Hepatocyte (in vitro differentiated cells): ENCODE results near the gene ZBED1. TPM values are rescaled to one million over a fixed set of nuclear protein-coding genes. Genes with fewer than 3 reads are reported as not detected.

Source experiments
- DNase-seq: peaks from one replicate; pipeline ENCODE4 v3.0.0-alpha.2; 2016; ENCODE audit warnings: low spot score
- H2AFZ ChIP-seq: fragments of 200-600 bp; sonication (generic); 2 replicates; pipeline ENCODE4 v1.6.0; 2016; ENCODE audit warnings: antibody characterized with exemption, mild to moderate bottlenecking
- H3K27ac ChIP-seq: fragments of 200-600 bp; sonication (generic); 2 replicates; pipeline ENCODE4 v1.5.1; 2016; ENCODE audit warnings: mild to moderate bottlenecking
- H3K27me3 ChIP-seq: fragments of 200-600 bp; sonication (generic); 2 replicates; pipeline ENCODE4 v1.6.1; 2016
- H3K36me3 ChIP-seq: fragments of 200-600 bp; sonication (generic); replicated peaks from 2 replicates; pipeline ENCODE4 v1.5.1; 2016; ENCODE audit warnings: low read depth; ENCODE audit not compliant: insufficient read depth
- H3K4me1 ChIP-seq: fragments of 200-600 bp; sonication (generic); 2 replicates; pipeline ENCODE4 v1.5.1; 2016; ENCODE audit warnings: mild to moderate bottlenecking, moderate library complexity; ENCODE audit not compliant: insufficient read depth
- H3K4me2 ChIP-seq: fragments of 200-600 bp; sonication (generic); 2 replicates; pipeline ENCODE4 v1.6.0; 2016
- H3K4me3 ChIP-seq: fragments of 200-600 bp; sonication (generic); 2 replicates; pipeline ENCODE4 v1.5.1; 2016; ENCODE audit warnings: mild to moderate bottlenecking
- H3K79me2 ChIP-seq: fragments of 200-600 bp; sonication (generic); 2 replicates; pipeline ENCODE4 v1.6.0; 2017; ENCODE audit warnings: mild to moderate bottlenecking
- H3K9me2 ChIP-seq: fragments of 200-600 bp; sonication (generic); replicated peaks from 2 replicates; pipeline ENCODE4 v1.6.0; 2017; ENCODE audit warnings: mild to moderate bottlenecking; ENCODE audit not compliant: insufficient read depth
- H3K9me3 ChIP-seq: fragments of 200-600 bp; sonication (generic); 2 replicates; pipeline ENCODE4 v1.5.1; 2016; ENCODE audit warnings: low read depth, mild to moderate bottlenecking
- H4K20me1 ChIP-seq: fragments of 200-600 bp; sonication (generic); 2 replicates; pipeline ENCODE4 v1.6.0; 2016; ENCODE audit warnings: mild to moderate bottlenecking; ENCODE audit not compliant: insufficient read depth, poor library complexity, severe bottlenecking
- CTCF ChIP-seq: fragments of 200-600 bp; sonication (generic); IDR thresholded peaks from 2 replicates; pipeline ENCODE4 v1.5.1; 2016; ENCODE audit warnings: antibody characterized with exemption, mild to moderate bottlenecking; ENCODE audit not compliant: poor library complexity
- EZH2 ChIP-seq: fragments of 200-600 bp; sonication (generic); IDR thresholded peaks from 2 replicates; pipeline ENCODE4 v1.6.1; 2016; ENCODE audit warnings: antibody characterized with exemption, mild to moderate bottlenecking, borderline replicate concordance
- EZH2phosphoT487 ChIP-seq: fragments of 200-600 bp; sonication (generic); IDR thresholded peaks from one replicate; pipeline ENCODE4 v1.6.1; 2018; ENCODE audit warnings: antibody characterized with exemption, mild to moderate bottlenecking, low read depth, moderate library complexity; ENCODE audit not compliant: unreplicated experiment, severe bottlenecking
- WGBS: methylation state at CpG from one replicate; pipeline ENCODE4 v1.1.6; 2016; ENCODE audit warnings: low lambda C conversion rate; ENCODE audit errors: missing lambda C conversion rate; 5-methylcytosine and 5-hydroxymethylcytosine counted together
- polyA plus RNA-seq: library from polyadenylated mRNA; unstranded; fragments of >200 nt; fragmentation: Nextera tagmentation; extraction: Ambion mirVana; gene quantifications from 2 replicates; pipeline ENCODE4 v1.2.1, GENCODE V29; 2016
- total RNA-seq: library from RNA; depleted of rRNA; stranded (reverse); fragments of >200 nt; gene quantifications from 2 replicates; pipeline ENCODE4 v1.2.3, GENCODE V29; 2014

Gene ZBED1
- total and polyA plus RNA-seq, 2 experiments from 2014 or later: 26.4 to 41.4 TPM

GRCh38 chrX:2452317-2452784 lies 48.4 kb downstream of the ZBED1 start:
- Histone ChIP-seq H3K4me1 (no peaks in the 10 kb centered on the region), H2AFZ (no peak overlapping the region), H3K27me3 (no peaks in the 10 kb centered on the region), H3K4me3 (no peak overlapping the region), H3K27ac (no peak overlapping the region), H3K79me2 (peaks cover 39% of the 10 kb centered on the region), H3K9me2 (no peaks in the 10 kb centered on the region), H3K36me3 (no peaks in the 10 kb centered on the region), H3K4me2 (no peak overlapping the region), H4K20me1 (no peaks in the 10 kb centered on the region), H3K9me3 (no peaks in the 10 kb centered on the region)
- WGBS: 94% methylated on average over 22 of the region's 22 CpGs
- DNase-seq: no peak
- no peak for TF ChIP-seq EZH2phosphoT487
- TF ChIP-seq CTCF: no peak
- no peak for TF ChIP-seq EZH2

- Histone ChIP-seq H3K79me2 (peaks cover 39% of the 10 kb centered on the region), H2AFZ (no peak overlapping the region), H3K9me3 (no peaks in the 10 kb centered on the region), H3K4me1 (no peaks in the 10 kb centered on the region), H3K4me2 (no peak overlapping the region), H3K4me3 (no peak overlapping the region), H3K27me3 (no peaks in the 10 kb centered on the region), H3K36me3 (no peaks in the 10 kb centered on the region), H3K9me2 (no peaks in the 10 kb centered on the region), H4K20me1 (no peaks in the 10 kb centered on the region), H3K27ac (no peak overlapping the region)
- DNase-seq: no peak
- WGBS: 69% methylated on average over 25 of the region's 25 CpGs
- no peak for TF ChIP-seq CTCF
- no peak for TF ChIP-seq EZH2phosphoT487
- no peak for TF ChIP-seq EZH2
Observed at GRCh38 chrX:2451501-2452316, 49.1 kb downstream of the ZBED1 start.

- no peaks in the 10 kb centered on the region for H3K27me3 ChIP-seq
- no peak overlapping the region for H3K27ac ChIP-seq
- no peaks in the 10 kb centered on the region for H3K9me2 ChIP-seq
- no peaks in the 10 kb centered on the region for H4K20me1 ChIP-seq
- no peak for DNase-seq
- no peak overlapping the region for H3K4me3 ChIP-seq
- H3K79me2 ChIP-seq: peaks cover 43% of the 10 kb centered on the region
- no peaks in the 10 kb centered on the region for H3K4me1 ChIP-seq
- H3K36me3 ChIP-seq: no peaks in the 10 kb centered on the region
- TF ChIP-seq EZH2phosphoT487 (no peak), EZH2 (no peak), CTCF (no peak)
- H3K4me2 ChIP-seq: no peak overlapping the region
- 79% methylated on average over 5 of the region's 5 CpGs for WGBS
- H3K9me3 ChIP-seq: no peaks in the 10 kb centered on the region
- no peak overlapping the region for H2AFZ ChIP-seq
Observed at GRCh38 chrX:2450681-2451080, 50.1 kb downstream of the ZBED1 start.
